GM19372 (cell line): ENCODE measurements around the gene LTO1.

Experiments used
- ATAC-seq: cut with Tn5 transposase; IDR thresholded peaks from one replicate; pipeline ENCODE4 v1.9.1; 2021; ENCODE audit warnings: mild to moderate bottlenecking, low read depth, moderate library complexity; ENCODE audit not compliant: unreplicated experiment

The LTO1 gene

DNA sequence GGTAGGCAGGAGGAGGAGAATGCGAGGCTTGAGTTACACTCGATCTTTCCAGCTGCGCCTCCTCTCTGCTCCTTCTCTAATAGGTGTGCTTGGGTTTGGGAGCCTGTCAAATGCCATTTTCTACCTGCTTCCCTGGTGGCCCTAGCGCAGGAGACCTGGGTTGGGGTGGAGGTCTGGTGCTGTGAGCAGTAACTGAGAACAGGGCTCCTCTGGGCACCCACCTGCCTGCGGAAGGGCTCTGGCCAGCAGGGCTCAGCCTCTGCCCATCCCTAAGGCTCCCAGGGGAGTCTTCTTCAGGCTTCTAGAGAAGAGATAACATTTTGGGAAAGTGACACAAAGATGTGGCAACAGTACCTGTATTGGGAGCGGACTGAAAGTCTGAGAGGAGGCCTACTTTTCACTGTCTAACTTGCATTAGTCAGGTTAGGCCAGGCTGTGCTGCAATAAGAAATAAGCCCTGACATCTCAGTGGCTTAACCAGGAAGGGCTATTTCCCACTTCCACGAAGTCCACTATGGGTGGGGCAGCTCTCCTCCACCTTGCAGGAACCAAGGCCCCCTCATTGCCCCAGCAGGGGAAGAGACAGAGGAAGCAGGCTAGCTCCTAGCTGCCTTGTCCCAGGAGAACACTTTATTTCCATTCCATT lies 7.7 kb upstream of the LTO1 start:
- ATAC-seq = no peak

- no peak for ATAC-seq
Observed at GRCh38 chr11:69682221-69682620, 7.1 kb upstream of the LTO1 start.

DNA sequence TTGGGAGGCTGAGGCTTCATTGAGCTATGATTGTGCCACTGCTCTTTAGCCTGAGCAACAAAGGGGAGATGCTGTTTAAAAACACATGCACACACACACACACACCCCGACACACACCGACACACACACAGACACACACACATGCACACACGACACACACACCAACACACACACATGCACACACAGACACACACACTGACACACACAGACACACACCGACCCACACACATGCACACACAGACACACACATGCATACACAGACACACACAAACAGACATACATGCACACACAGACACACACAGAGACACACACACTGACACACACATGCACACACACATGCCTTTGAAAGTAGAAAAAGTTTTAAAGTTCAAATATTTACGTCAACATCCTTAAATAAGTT lies 5.5 kb upstream of the LTO1 start:
- no peak for ATAC-seq

DNA sequence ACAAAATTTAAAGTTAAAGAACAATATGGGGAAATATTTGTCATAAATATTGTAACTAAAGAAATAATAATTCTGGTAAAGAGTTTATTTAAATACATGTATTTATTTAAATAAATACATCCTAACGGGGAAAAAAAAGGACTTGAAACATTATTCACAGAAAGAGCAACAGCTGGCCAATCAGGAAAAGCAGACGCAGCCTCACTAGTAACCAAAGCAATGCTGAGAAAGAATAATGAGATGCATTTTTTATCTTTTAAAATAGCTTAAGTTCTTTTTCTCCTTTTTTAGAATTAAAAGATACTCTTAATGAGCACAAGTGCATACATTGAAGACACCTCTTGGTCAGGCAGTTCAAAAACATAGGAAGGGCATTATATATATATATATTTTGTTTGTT lies 2.6 kb upstream of the LTO1 start:
- no peak for ATAC-seq

- ATAC-seq = no peak
Observed at GRCh38 chr11:69674267-69674885, 777 bp downstream of the LTO1 start.

GRCh38 chr11:69671734-69672465 lies 3.3 kb downstream of the LTO1 start:
- no peak for ATAC-seq

- ATAC-seq = no peak
Observed at GRCh38 chr11:69670158-69670845, 4.9 kb downstream of the LTO1 start.

- no peak for ATAC-seq
Observed at GRCh38 chr11:69669486-69669885, 5.7 kb downstream of the LTO1 start.

GRCh38 chr11:69667619-69668604 lies 7.2 kb downstream of the LTO1 start:
- no peak for ATAC-seq

GRCh38 chr11:69666752-69667536 lies 8.2 kb downstream of the LTO1 start:
- no peak for ATAC-seq

GRCh38 chr11:69666261-69666660 lies 8.9 kb downstream of the LTO1 start:
- no peak for ATAC-seq

- ATAC-seq = no peak
Observed at GRCh38 chr11:69665669-69666068, 9.5 kb downstream of the LTO1 start.

- ATAC-seq = no peak
Observed at GRCh38 chr11:69664901-69665300, 10.3 kb downstream of the LTO1 start.

- ATAC-seq = no peak
Observed at GRCh38 chr11:69664103-69664775, 10.9 kb downstream of the LTO1 start.

DNA sequence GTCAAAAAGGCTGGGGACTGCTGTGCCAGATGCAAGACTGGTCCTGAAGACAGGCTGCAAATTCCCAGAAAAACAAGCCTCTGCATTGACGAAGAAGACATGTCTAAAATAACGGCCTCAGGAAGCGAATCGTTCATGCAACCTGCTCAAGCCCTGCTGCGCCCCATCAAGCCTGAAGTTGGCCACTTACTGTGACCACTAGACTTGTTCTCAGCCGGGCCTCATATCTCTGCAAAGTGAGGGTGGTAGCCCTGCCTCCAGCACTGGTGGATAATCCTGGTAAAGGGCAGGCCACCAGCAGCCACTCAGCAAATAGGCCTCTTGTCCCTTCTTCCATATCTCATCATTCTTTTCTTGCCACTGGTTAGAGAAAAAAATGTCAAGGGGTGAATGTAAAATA lies 11.8 kb downstream of the LTO1 start:
- no peak for ATAC-seq

DNA sequence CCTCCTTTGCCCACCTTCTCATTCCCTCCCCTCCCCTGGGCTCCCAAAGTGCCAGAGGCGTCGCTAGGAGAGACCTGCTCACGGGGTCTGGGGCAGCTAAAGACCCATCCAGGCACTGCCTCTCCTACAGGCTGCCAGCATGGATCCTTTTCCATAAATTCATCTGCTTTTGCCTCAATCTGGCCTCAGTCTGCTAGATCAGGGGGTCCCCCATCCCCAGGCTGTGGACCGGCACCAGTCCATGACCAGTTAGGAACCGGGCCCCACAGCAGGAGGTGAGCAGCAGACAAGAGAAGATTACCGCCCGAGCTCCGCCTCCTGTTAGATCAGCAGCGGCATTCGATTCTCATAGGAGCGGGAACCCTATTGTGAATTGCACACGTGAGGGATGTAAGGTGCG lies 12.3 kb downstream of the LTO1 start:
- ATAC-seq = no peak

GRCh38 chr11:69662021-69662698 lies 13.0 kb downstream of the LTO1 start:
- ATAC-seq = no peak

GRCh38 chr11:69661413-69661715 lies 13.8 kb downstream of the LTO1 start:
- no peak for ATAC-seq
